GM12878 (cell line): ENCODE data around the gene NBDY. TPM values are rescaled to one million over a fixed set of nuclear protein-coding genes. Genes with fewer than 3 reads are reported as not detected.

Source experiments
- ATAC-seq: fragments of 200-7000 bp; cut with Tn5 transposase; 3 replicates; pipeline ENCODE4 v1.9.1; 2020; ENCODE audit warnings: mild to moderate bottlenecking, moderate library complexity
- BruUV-seq: library from RNA; stranded (reverse); fragments of 400-500 nt; replicated peaks from 2 replicates; lab custom pipeline; 2021; lab: Mats Ljungman, UMichigan
- CTCF ChIA-PET: fragments of 300-600 bp; sonication (Branson Sonifier 250); formaldehyde crosslinking; extraction: SDS; loops from one replicate; lab custom pipeline; 2021; ENCODE audit warnings: inconsistent platforms; lab: Yijun Ruan, JAX
- POLR2A ChIA-PET: fragments of 350-600 bp; formaldehyde crosslinking; extraction: SDS; loops from one replicate; lab custom pipeline; 2021; ENCODE audit warnings: inconsistent platforms; lab: Charles Lee
- RAD21 ChIA-PET: fragments of 300-600 bp; sonication (Branson Sonifier 250); formaldehyde crosslinking; loops from one replicate; lab custom pipeline; 2023; ENCODE audit warnings: antibody characterized with exemption; ENCODE audit not compliant: unreplicated experiment; lab: Charles Lee
- SMC1A ChIA-PET: fragments of 300-600 bp; sonication (Branson Sonifier 250); formaldehyde crosslinking; loops from one replicate; lab custom pipeline; 2023; ENCODE audit not compliant: unreplicated experiment, uncharacterized antibody; lab: Charles Lee
- DNase-seq: peaks from one replicate; pipeline ENCODE4 v3.0.0-alpha.2; 2011; ENCODE audit warnings: low read depth, low spot score
- FAIRE-seq: peaks from 3 replicates; lab custom pipeline; 2011; peaks lifted over from hg19 to GRCh38; lab: Jason Lieb, UNC
- H2AFZ ChIP-seq: 2 replicates; pipeline ENCODE4 v1.6.0; 2011; ENCODE audit warnings: low read depth, low read length, control low read depth; ENCODE audit not compliant: control insufficient read depth
- H3K27ac ChIP-seq: 2 replicates; pipeline ENCODE4 v1.5.1; 2011; ENCODE audit warnings: control low read depth; ENCODE audit not compliant: control insufficient read depth, insufficient read depth
- H3K27me3 ChIP-seq, 2 experiments: replicated peaks in 1 of 2; 2 replicates each; pipeline versions ENCODE4 v1.6.0 to v1.6.1; 2011; ENCODE audit warnings: low read length in 1 of 2; ENCODE audit not compliant: control insufficient read depth in 2 of 2, insufficient read depth in 2 of 2
- H3K36me3 ChIP-seq, 2 experiments: 2 replicates each; pipeline ENCODE4 v1.5.1; 2011; ENCODE audit warnings: low read length in 1 of 2; ENCODE audit not compliant: control insufficient read depth in 2 of 2, insufficient read depth in 2 of 2
- H3K4me1 ChIP-seq: 2 replicates; pipeline ENCODE4 v1.6.1; 2011; ENCODE audit warnings: mild to moderate bottlenecking, low read length, moderate library complexity, mixed read lengths; ENCODE audit not compliant: control insufficient read depth, insufficient read depth
- H3K4me2 ChIP-seq: 2 replicates; pipeline ENCODE4 v1.6.0; 2011; ENCODE audit warnings: control low read depth; ENCODE audit not compliant: control insufficient read depth, insufficient read depth
- H3K4me3 ChIP-seq: fragments of 200-600 bp; sonication (generic); 2 replicates; pipeline ENCODE4 v1.5.1; 2016
- H3K79me2 ChIP-seq: 2 replicates; pipeline ENCODE4 v1.6.0; 2011; ENCODE audit warnings: low read length; ENCODE audit not compliant: control insufficient read depth, insufficient read depth
- H3K9ac ChIP-seq: 2 replicates; pipeline ENCODE4 v1.8.0; 2011; ENCODE audit warnings: low read length, control low read depth, mixed read lengths; ENCODE audit not compliant: control insufficient read depth, insufficient read depth
- H3K9me3 ChIP-seq: replicated peaks from 3 replicates; pipeline ENCODE4 v1.5.1; 2011; ENCODE audit warnings: mild to moderate bottlenecking, low read length; ENCODE audit not compliant: control insufficient read depth, insufficient read depth
- H4K20me1 ChIP-seq: 2 replicates; pipeline ENCODE4 v1.6.0; 2011; ENCODE audit not compliant: control insufficient read depth, insufficient read depth
- HDGF ChIP-seq: fragments of 450-650 bp; IDR thresholded peaks from 2 replicates; pipeline ENCODE4 v1.6.1; 2016; ENCODE audit warnings: antibody characterized with exemption
- NR2C2 ChIP-seq: IDR thresholded peaks from 2 replicates; pipeline ENCODE4 v1.6.1; 2011; ENCODE audit warnings: borderline replicate concordance, low read depth; ENCODE audit not compliant: control insufficient read depth, insufficient read length
- RFX5 ChIP-seq: IDR thresholded peaks from 2 replicates; pipeline ENCODE4 v1.6.1; 2011; ENCODE audit warnings: low read depth, low read length, improper control_type of control experiment
- ZZZ3 ChIP-seq: IDR thresholded peaks from 2 replicates; pipeline ENCODE4 v1.6.1; 2011; ENCODE audit warnings: low read depth; ENCODE audit not compliant: control insufficient read depth, insufficient read length
- WGBS: methylation state at CpG from one replicate; pipeline ENCODE4 v1.1.6; 2016; ENCODE audit warnings: low lambda C conversion rate; ENCODE audit not compliant: insufficient replicate concordance, insufficient coverage; ENCODE audit errors: missing lambda C conversion rate; 5-methylcytosine and 5-hydroxymethylcytosine counted together
- in situ Hi-C: fragments of 300-500 bp; cut with MboI; formaldehyde crosslinking; loops from 9 replicates; pipeline ENCODE4 v1.14.3; 2018; ENCODE audit warnings: mixed read lengths
- intact Hi-C: fragments of 100-400 bp; cut with micrococcal nuclease; formaldehyde crosslinking; loops from one replicate; pipeline ENCODE4 v1.14.2; 2022; ENCODE audit not compliant: unreplicated experiment
- polyA plus RNA-seq, 11 experiments: library from polyadenylated mRNA; depleted of rRNA in 4 of 11; unstranded in 6 of 11; stranded (reverse) in 5 of 11; fragments of >200 nt; fragmentation: Nextera tagmentation in 4 of 11; fragmentation: Illumina TruSeq in 1 of 11; extraction: Ambion mirVana in 4 of 11; extraction: Trizol in 1 of 11; gene quantifications; 1 replicate in 1 of 11; 2 replicates in 10 of 11; pipeline versions ENCODE4 v1.2.1 to v1.2.3, GENCODE V29; 2011 to 2016; ENCODE audit warnings: inconsistent platforms in 2 of 11, missing spikeins in 2 of 11, low read depth in 1 of 11
- total RNA-seq, 4 experiments: library from RNA; depleted of rRNA in 3 of 4; stranded (reverse); fragments of >200 nt in 3 of 4; fragmentation: Illumina TruSeq in 1 of 4; extraction: Trizol in 1 of 4; gene quantifications; 2 replicates each; pipeline versions ENCODE4 v1.2.1 to v1.2.3, GENCODE V29; 2013 to 2021
- TF ChIP-seq, protein P1 (sequence below): fragments of 450-650 bp; IDR thresholded peaks from 2 replicates; pipeline ENCODE4 v1.6.1; 2016; ENCODE audit warnings: mild to moderate bottlenecking, moderate library complexity, borderline replicate concordance
- TF ChIP-seq, protein P2 (sequence below): IDR thresholded peaks from 2 replicates; pipeline ENCODE4 v1.6.1; 2012; ENCODE audit warnings: low read length, inconsistent platforms
- TF ChIP-seq, protein P3 (sequence below): fragments of 450-650 bp; conservative IDR thresholded peaks from 2 replicates; pipeline ENCODE4 v1.6.1; 2017; ENCODE audit warnings: mild to moderate bottlenecking, moderate library complexity
- TF ChIP-seq, protein P4 (sequence below): fragments of 450-650 bp; IDR thresholded peaks from 2 replicates; pipeline ENCODE4 v1.6.1; 2017; ENCODE audit warnings: antibody characterized with exemption, mild to moderate bottlenecking, moderate library complexity

Gene NBDY
- total and polyA plus RNA-seq, 10 of the 15 experiments (the other 5 are each of a cell fraction or from before 2014, with no cell fraction given): 10.8 to 122 (median 61.5) TPM

DNA sequence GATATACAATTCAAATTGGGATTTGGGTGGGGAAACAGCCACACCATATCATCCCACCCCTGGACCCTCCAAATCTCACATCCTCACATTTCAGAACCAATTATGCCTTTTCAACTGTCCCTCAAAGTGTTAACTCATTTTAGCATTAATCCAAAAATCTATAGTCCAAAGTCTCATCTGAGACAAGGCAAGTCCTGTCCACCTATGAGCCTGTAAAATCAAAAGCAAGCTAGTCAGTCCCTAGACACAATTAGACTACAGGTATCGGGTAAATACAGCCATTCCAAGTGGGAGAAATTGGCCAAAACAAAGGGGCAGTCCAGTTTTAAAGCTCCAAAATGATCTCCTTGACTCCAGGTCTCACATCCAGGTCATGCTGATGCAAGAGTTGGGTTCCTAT, 128.0 kb downstream of the NBDY start:
- 0% methylated on average over 1 of the region's 1 CpG for WGBS
- Histone ChIP-seq H3K4me1 (no peaks in the 10 kb centered on the region), H3K9ac (no peak overlapping the region), H3K79me2 (no peaks in the 10 kb centered on the region), H3K4me3 (no peak overlapping the region), H4K20me1 (no peaks in the 10 kb centered on the region), H3K27ac (no peak overlapping the region), H3K27me3 (no peaks in the 10 kb centered on the region), H2AFZ (no peak overlapping the region), H3K36me3 (no peaks in the 10 kb centered on the region), H3K9me3 (no peaks in the 10 kb centered on the region; the same call in 2 of the 3 replicates), H3K4me2 (no peak overlapping the region)
- SMC1A ChIA-PET: no interaction called here
- RAD21 ChIA-PET: no interaction called here
- intact Hi-C loops: no loop called here
- in situ Hi-C loops: no loop called here
- ATAC-seq (no peak), DNase-seq (no peak), FAIRE-seq (no peak)
- no TSS peak for BruUV-seq
- CTCF ChIA-PET: no interaction called here
- POLR2A ChIA-PET: no interaction called here
- no peak for TF ChIP-seq ZZZ3
- TF ChIP-seq RFX5: no peak
- TF ChIP-seq, protein P1, sequence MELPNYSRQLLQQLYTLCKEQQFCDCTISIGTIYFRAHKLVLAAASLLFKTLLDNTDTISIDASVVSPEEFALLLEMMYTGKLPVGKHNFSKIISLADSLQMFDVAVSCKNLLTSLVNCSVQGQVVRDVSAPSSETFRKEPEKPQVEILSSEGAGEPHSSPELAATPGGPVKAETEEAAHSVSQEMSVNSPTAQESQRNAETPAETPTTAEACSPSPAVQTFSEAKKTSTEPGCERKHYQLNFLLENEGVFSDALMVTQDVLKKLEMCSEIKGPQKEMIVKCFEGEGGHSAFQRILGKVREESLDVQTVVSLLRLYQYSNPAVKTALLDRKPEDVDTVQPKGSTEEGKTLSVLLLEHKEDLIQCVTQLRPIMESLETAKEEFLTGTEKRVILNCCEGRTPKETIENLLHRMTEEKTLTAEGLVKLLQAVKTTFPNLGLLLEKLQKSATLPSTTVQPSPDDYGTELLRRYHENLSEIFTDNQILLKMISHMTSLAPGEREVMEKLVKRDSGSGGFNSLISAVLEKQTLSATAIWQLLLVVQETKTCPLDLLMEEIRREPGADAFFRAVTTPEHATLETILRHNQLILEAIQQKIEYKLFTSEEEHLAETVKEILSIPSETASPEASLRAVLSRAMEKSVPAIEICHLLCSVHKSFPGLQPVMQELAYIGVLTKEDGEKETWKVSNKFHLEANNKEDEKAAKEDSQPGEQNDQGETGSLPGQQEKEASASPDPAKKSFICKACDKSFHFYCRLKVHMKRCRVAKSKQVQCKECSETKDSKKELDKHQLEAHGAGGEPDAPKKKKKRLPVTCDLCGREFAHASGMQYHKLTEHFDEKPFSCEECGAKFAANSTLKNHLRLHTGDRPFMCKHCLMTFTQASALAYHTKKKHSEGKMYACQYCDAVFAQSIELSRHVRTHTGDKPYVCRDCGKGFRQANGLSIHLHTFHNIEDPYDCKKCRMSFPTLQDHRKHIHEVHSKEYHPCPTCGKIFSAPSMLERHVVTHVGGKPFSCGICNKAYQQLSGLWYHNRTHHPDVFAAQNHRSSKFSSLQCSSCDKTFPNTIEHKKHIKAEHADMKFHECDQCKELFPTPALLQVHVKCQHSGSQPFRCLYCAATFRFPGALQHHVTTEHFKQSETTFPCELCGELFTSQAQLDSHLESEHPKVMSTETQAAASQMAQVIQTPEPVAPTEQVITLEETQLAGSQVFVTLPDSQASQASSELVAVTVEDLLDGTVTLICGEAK: no peak
- no peak for TF ChIP-seq HDGF
- TF ChIP-seq, protein P2, sequence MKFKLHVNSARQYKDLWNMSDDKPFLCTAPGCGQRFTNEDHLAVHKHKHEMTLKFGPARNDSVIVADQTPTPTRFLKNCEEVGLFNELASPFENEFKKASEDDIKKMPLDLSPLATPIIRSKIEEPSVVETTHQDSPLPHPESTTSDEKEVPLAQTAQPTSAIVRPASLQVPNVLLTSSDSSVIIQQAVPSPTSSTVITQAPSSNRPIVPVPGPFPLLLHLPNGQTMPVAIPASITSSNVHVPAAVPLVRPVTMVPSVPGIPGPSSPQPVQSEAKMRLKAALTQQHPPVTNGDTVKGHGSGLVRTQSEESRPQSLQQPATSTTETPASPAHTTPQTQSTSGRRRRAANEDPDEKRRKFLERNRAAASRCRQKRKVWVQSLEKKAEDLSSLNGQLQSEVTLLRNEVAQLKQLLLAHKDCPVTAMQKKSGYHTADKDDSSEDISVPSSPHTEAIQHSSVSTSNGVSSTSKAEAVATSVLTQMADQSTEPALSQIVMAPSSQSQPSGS: no peak
- TF ChIP-seq, protein P3, sequence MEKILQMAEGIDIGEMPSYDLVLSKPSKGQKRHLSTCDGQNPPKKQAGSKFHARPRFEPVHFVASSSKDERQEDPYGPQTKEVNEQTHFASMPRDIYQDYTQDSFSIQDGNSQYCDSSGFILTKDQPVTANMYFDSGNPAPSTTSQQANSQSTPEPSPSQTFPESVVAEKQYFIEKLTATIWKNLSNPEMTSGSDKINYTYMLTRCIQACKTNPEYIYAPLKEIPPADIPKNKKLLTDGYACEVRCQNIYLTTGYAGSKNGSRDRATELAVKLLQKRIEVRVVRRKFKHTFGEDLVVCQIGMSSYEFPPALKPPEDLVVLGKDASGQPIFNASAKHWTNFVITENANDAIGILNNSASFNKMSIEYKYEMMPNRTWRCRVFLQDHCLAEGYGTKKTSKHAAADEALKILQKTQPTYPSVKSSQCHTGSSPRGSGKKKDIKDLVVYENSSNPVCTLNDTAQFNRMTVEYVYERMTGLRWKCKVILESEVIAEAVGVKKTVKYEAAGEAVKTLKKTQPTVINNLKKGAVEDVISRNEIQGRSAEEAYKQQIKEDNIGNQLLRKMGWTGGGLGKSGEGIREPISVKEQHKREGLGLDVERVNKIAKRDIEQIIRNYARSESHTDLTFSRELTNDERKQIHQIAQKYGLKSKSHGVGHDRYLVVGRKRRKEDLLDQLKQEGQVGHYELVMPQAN: no peak
- TF ChIP-seq, protein P4, sequence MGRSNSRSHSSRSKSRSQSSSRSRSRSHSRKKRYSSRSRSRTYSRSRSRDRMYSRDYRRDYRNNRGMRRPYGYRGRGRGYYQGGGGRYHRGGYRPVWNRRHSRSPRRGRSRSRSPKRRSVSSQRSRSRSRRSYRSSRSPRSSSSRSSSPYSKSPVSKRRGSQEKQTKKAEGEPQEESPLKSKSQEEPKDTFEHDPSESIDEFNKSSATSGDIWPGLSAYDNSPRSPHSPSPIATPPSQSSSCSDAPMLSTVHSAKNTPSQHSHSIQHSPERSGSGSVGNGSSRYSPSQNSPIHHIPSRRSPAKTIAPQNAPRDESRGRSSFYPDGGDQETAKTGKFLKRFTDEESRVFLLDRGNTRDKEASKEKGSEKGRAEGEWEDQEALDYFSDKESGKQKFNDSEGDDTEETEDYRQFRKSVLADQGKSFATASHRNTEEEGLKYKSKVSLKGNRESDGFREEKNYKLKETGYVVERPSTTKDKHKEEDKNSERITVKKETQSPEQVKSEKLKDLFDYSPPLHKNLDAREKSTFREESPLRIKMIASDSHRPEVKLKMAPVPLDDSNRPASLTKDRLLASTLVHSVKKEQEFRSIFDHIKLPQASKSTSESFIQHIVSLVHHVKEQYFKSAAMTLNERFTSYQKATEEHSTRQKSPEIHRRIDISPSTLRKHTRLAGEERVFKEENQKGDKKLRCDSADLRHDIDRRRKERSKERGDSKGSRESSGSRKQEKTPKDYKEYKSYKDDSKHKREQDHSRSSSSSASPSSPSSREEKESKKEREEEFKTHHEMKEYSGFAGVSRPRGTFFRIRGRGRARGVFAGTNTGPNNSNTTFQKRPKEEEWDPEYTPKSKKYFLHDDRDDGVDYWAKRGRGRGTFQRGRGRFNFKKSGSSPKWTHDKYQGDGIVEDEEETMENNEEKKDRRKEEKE: no peak
- TF ChIP-seq NR2C2: no peak
